GM10847 (cell line): Measurements from ENCODE around the gene SERINC5.

Experiments used
- POLR2A ChIP-seq: IDR thresholded peaks from 2 replicates; pipeline ENCODE4 v1.6.1; 2011; ENCODE audit not compliant: insufficient read length; ENCODE audit errors: extremely low read depth

The SERINC5 gene

DNA sequence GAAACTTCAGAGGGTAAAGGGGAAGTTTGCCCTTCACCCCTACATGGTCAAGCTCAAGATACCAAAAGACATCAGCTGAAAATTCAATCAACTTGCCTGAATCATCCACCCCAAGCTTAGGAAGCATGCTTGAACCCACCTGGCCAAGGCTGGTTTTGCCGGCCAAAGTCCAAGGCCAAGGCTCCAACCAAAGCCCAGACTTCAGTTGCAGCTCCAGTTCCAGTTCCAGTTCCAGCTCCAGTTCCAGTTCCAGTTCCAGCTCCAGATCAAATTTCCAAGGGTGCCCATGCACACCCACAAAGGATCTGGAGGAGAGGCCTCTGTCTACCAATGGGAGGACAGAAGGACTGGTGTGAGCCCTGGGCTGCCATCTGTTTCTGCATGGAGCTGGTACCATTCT lies 4.6 kb upstream of the SERINC5 start:
- TF ChIP-seq POLR2A: no peak

DNA sequence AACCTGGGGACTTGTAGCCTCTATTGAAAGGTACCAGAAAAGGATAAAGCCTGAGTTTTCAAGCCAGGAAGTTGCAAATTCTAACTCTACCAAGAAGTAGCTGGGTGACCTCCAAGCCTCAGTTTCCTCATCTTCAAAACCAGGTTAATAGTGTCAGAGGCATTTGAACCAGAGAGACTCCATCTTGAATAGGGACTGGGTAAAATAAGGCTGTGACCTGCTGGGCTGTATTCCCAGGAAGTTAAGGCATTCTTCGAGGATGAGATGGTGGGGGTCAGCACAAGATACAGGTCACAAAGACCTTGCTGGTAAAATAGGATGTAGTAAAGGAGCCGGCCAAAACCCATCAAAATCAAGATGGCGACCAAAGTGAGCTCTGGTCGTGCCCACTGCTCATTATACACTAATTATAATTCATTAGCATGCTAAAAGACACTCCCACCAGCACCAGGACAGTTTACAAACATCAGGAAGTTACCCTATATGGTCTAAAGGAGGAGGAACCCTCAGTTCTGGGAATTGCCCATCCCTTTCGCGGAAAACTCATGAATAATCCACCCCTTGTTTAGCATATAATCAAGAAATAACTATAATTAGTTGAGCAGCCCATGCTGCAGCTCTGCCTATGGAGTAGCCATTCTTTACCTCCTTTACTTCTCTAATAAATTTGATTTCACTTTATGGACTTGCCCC lies 3.8 kb upstream of the SERINC5 start:
- TF ChIP-seq POLR2A: no peak

GRCh38 chr5:80255431-80255810 lies 427 bp downstream of the SERINC5 start:
- TF ChIP-seq POLR2A: no peak

DNA sequence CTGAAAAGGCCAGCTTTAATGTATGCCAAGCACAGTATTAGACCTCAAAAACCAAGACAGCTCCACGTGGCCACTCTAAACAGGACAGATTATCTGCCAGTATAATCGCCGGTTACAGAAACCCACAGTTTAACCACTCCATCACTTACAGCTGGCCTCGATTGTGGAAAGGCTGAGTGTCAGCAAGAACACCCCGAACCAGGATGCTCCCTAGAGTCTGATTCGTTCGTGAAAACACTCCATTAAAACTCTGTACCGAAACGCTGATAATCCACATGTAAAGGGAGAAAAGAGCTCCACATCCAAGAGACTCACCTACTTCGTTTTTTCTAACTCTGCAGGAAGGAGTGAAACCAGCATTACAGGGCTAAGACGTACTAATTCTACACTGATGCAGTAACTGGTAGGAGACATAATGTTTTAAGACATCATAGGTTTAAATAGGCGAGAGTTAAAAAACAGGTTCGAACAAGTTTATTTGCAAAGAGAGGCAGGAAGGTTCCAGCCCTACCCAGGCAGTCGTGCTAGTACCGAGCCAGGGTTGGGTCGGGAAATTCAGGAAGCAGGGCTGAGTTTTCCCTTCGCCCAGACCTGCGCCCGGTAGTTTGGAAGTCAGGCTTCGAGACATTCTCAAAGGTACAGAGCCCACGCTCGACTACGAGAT lies 949 bp downstream of the SERINC5 start:
- no peak for TF ChIP-seq POLR2A

- TF ChIP-seq POLR2A: no peak
Observed at GRCh38 chr5:80251636-80252035, 4.2 kb downstream of the SERINC5 start.

DNA sequence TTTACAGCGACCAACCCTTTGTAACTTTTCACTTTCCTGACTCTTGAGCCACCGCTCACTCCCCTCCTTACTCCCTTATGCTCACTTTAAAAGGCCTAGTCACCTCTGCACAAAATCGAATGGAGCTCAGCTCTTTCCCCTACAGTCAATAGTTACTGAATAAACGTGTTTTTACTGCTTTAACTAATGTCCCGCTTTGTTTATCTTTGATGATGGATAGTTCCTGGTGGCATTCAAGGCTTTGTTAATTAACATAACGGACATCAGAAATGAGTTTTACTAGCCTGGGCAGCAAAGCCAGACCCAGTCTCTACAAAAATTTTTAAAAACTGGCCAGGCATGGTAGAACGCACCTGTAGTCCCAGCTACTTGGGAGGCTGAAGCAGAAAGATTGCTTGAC lies 5.0 kb downstream of the SERINC5 start:
- TF ChIP-seq POLR2A: no peak

GRCh38 chr5:80249901-80250300 lies 5.9 kb downstream of the SERINC5 start:
- no peak for TF ChIP-seq POLR2A

DNA sequence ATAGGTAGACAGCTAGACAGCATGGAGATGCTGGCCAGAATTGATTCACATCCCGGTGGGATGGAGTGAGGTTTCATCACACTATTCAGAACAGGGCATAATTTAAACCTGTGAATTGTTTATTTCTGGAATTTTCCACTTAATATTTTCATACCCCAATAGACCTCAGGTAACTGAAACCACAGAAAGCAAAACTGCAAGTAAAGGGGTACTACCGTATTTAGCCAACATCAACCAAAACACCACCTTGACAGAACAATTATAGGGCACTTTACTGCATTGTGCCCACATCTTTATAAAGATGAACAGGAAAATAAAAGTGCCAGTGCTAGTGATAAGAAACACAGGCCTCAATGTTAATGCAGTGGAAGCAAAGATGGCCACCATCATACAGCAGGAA lies 7.5 kb downstream of the SERINC5 start:
- no peak for TF ChIP-seq POLR2A

DNA sequence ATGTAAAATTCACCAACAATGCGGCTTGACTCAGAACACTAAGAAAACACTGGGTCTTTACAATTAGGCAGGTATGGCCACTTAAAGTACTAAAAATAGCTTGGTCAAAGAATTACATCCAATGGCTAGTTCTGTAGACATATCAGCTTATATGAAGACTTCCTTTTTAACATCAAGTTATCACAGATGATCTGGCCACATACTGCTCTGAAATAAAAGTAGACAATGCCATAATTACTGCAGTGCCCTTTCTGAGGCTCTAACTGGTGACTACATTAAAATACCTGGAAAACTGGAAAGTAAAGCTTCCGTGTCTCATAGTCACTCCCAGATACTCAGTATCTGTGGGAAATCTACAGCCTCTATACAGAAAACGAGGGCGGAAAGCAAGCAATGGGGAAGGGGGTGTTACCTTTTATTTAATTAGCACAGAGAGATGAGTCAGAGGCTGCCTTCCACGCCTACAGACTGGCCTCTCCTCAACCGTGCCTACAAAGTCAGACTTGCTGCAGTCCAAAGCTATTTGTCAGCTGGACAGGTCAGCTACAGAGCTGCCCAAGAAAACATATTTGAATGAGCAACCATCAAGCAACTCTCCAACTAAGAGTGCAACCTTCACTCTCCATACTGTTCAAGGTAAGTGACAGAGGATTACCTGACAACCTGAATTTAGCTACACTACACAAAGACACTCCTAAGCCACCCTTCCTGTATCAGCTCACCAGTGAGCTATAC lies 8.7 kb downstream of the SERINC5 start:
- no peak for TF ChIP-seq POLR2A

DNA sequence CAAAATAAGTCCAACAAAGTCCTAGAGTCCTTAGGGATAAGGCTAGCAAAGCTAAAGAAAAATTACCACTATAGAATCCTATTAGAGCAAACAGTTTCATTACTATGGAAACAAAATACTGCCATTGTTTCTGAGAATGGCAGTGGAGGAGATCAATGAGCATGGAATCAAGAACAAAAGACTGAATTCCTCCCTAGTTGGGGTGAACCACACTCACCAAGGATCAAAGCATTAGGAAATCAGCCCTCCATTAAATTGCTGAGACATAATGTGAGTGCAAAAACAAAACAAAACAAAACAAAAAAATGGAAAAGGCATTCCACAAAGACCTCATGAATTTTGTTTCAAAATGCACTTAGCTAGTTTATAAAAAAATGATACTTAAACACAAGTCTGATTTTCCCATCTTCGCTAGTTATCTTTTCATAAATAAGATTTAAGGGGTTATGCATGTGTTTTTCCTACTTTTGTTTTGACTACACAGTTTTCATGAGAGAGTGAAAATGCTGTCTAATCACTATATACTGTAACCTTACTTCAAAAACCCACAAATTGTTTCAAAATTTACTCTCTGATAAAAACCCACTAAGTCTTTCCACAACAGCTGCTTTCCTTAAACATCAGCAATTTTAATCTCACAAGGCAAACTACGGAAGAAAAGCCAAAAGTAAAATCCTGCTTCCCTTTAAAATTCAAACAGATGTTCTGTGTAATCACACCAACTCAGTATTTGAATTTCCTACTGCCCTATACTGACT lies 9.7 kb downstream of the SERINC5 start:
- no peak for TF ChIP-seq POLR2A

- no peak for TF ChIP-seq POLR2A
Observed at GRCh38 chr5:80243567-80243966, 12.3 kb downstream of the SERINC5 start.

DNA sequence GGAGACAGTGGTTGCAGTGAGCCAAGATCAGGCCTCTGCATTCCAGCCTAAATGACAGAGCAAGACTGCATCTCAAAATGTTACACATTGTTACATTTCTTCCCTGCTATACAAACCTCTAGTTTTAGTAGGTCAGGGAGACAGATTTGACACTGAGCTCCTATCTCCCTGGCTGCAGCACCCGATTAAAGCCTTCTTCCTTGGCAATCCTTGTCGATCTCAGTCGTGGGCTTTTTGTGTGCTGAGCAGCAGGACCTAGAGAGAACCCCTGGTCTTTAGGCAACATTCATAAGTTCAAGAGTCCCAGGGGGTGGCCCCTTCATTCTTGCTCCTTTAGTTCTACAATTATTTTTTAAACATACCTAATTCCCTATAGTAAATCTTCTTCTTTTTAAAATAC lies 13.0 kb downstream of the SERINC5 start:
- TF ChIP-seq POLR2A: no peak

DNA sequence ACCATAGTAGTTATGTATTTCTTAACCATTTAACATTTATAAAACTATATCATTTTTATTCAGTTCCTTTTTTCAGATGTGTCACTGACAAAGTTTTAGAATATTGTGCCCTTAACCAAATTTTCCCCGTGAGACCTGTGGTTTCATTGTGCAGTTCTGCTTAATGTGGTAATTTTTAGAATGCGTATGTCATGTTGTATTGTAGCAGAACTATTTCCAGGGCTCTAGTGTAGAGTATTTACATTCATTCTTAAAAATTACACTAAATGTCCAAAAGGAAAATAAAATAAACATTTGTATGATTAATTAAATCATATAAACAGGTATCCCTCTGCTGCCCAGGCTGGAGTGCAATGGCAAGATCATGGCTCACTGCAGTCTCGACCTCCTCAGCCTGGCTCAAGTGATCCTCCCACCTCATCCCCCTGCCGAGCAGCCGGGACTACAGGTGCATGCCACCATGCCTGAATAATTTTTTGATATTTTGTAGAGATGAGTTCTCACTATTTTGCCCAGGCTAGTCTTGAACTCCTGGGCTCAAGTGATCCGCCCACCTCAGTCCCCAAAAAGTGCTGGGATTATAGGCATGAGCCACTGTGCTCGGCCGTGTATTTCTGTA lies 15.4 kb downstream of the SERINC5 start:
- TF ChIP-seq POLR2A: no peak

GRCh38 chr5:80239680-80240367 lies 16.0 kb downstream of the SERINC5 start:
- no peak for TF ChIP-seq POLR2A

DNA sequence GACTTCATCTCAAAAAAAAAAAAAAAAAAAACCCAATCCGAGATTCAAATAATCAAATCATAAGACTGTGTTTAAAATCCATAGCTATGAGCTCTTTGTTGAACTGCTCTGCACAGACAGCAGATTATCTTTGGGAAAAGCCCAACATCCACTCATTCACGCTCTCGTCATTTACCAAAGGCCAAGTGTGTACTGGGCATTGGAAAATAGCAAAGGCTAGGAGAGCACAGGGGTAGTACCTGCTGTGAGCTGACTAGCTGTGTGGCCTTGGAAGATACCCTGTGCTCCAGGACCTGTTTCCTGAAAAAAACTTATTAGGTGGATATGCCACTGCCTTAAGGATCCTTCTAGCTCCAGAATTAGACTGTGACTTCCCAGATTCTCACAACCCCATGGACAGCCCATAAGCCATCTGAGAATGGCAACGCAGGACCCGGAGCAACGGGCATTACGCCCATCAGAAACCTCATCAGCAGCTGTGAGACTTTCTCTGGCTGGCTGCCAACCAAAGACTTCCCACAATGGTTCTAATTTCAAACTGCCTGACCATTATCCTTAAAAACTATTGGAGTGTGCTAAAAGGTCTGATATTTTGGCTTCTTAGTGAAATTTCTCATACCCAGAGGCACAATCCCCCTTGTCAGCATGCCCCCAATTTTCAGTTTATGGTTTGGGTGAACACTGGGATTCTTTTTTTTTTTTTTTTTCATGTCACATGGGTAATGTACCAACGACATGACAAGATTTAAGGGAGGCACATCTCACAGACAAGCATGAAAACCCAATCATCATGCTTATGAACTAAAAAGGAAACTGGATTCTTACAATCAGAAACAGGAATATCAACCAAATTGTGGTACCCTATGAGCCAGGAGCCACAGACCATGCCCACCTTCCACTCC lies 16.8 kb downstream of the SERINC5 start:
- TF ChIP-seq POLR2A: no peak
